WTC11 (cell line): Measurements from ENCODE around the gene MAB21L1. TPM values are rescaled to one million over a fixed set of nuclear protein-coding genes. Genes with fewer than 3 reads are reported as not detected.

Source experiments
- ATAC-seq: fragments of 200-7000 bp; cut with Tn5 transposase; 2 replicates; pipeline ENCODE4 v1.10.0; 2021; ENCODE audit warnings: mild to moderate bottlenecking, moderate library complexity
- CTCF ChIA-PET: fragments of 300-600 bp; sonication (Branson Sonifier 250); formaldehyde crosslinking; loops from one replicate; lab custom pipeline; 2021; ENCODE audit warnings: antibody characterized with exemption; lab: Charles Lee
- POLR2A ChIA-PET: fragments of 350-600 bp; sonication (Branson Sonifier 250); formaldehyde crosslinking; loops from one replicate; lab custom pipeline; 2021; ENCODE audit warnings: antibody characterized with exemption; lab: Charles Lee
- DNase-seq: peaks from one replicate; pipeline ENCODE4 v3.0.0; 2021; ENCODE audit warnings: low spot score
- H3K27ac Mint-ChIP-seq: 2 replicates; pipeline ENCODE4 v1.8.0; 2021; ENCODE audit warnings: mixed read lengths
- H3K27me3 Mint-ChIP-seq: 2 replicates; pipeline ENCODE4 v1.8.0; 2021; ENCODE audit warnings: low read depth, mild to moderate bottlenecking, moderate library complexity, mixed read lengths
- H3K36me3 Mint-ChIP-seq: 2 replicates; pipeline ENCODE4 v1.8.0; 2021; ENCODE audit warnings: mixed read lengths
- H3K4me1 Mint-ChIP-seq: 2 replicates; pipeline ENCODE4 v1.8.0; 2022; ENCODE audit warnings: mixed read lengths
- H3K4me3 Mint-ChIP-seq: 2 replicates; pipeline ENCODE4 v1.8.0; 2021; ENCODE audit warnings: mild to moderate bottlenecking, moderate library complexity, mixed read lengths
- H3K9me3 Mint-ChIP-seq: 2 replicates; pipeline ENCODE4 v1.8.0; 2021; ENCODE audit warnings: mixed read lengths
- AR ChIP-seq: fragments of 250-450 bp; sonication (Bioruptor Pico); IDR thresholded peaks from 2 replicates; pipeline ENCODE4 v1.9.0; 2021; ENCODE audit warnings: mild to moderate bottlenecking
- ATF2 ChIP-seq: sonication (generic); formaldehyde crosslinking; IDR thresholded peaks from 2 replicates; pipeline ENCODE4 v1.8.1; 2022; ENCODE audit warnings: low read depth, missing genetic modification reagents, borderline replicate concordance
- ATF3 ChIP-seq: sonication (generic); formaldehyde crosslinking; conservative IDR thresholded peaks from 2 replicates; pipeline ENCODE4 v1.8.1; 2022; ENCODE audit warnings: mild to moderate bottlenecking, missing genetic modification reagents
- CBFB ChIP-seq: sonication (generic); formaldehyde crosslinking; IDR thresholded peaks from 2 replicates; pipeline ENCODE4 v1.8.1; 2022; ENCODE audit warnings: mild to moderate bottlenecking, low read depth, missing genetic modification reagents
- CTCF ChIP-seq: fragments of 200-600 bp; IDR thresholded peaks from 2 replicates; pipeline ENCODE4 v1.8.0; 2022; ENCODE audit warnings: antibody characterized with exemption
- NR1H2 ChIP-seq: sonication (generic); formaldehyde crosslinking; IDR thresholded peaks from 2 replicates; pipeline ENCODE4 v1.9.0; 2021; ENCODE audit warnings: mild to moderate bottlenecking, moderate library complexity, missing genetic modification reagents
- NR3C1 ChIP-seq: sonication (generic); formaldehyde crosslinking; conservative IDR thresholded peaks from 2 replicates; pipeline ENCODE4 v1.8.1; 2023; ENCODE audit warnings: low read depth, mild to moderate bottlenecking, missing genetic modification reagents
- PREB ChIP-seq: sonication (generic); formaldehyde crosslinking; IDR thresholded peaks from 2 replicates; pipeline ENCODE4 v1.8.1; 2022; ENCODE audit warnings: mild to moderate bottlenecking, missing genetic modification reagents, moderate library complexity, borderline replicate concordance
- PRRX2 ChIP-seq: fragments of 250-450 bp; sonication (Bioruptor Pico); IDR thresholded peaks from 2 replicates; pipeline ENCODE4 v1.8.0; 2021; ENCODE audit warnings: mild to moderate bottlenecking
- RORB ChIP-seq: fragments of 250-450 bp; sonication (Bioruptor Pico); IDR thresholded peaks from 2 replicates; pipeline ENCODE4 v1.9.0; 2021; ENCODE audit warnings: mild to moderate bottlenecking
- SMAD4 ChIP-seq: sonication (generic); formaldehyde crosslinking; IDR thresholded peaks from 2 replicates; pipeline ENCODE4 v1.8.0; 2022; ENCODE audit warnings: mild to moderate bottlenecking, missing genetic modification reagents
- SOX15 ChIP-seq: fragments of 250-450 bp; sonication (Bioruptor Pico); IDR thresholded peaks from 2 replicates; pipeline ENCODE4 v1.9.0; 2021; ENCODE audit warnings: mild to moderate bottlenecking
- SP1 ChIP-seq: sonication (generic); formaldehyde crosslinking; conservative IDR thresholded peaks from 2 replicates; pipeline ENCODE4 v1.8.1; 2022; ENCODE audit warnings: missing genetic modification reagents
- TCF7 ChIP-seq: sonication (generic); formaldehyde crosslinking; IDR thresholded peaks from 2 replicates; pipeline ENCODE4 v1.8.0; 2022; ENCODE audit warnings: mild to moderate bottlenecking, low read depth, missing genetic modification reagents, moderate library complexity
- TEAD1 ChIP-seq: sonication (generic); formaldehyde crosslinking; IDR thresholded peaks from 2 replicates; pipeline ENCODE4 v1.8.0; 2022; ENCODE audit warnings: mild to moderate bottlenecking, missing genetic modification reagents
- USF1 ChIP-seq: sonication (generic); formaldehyde crosslinking; IDR thresholded peaks from 2 replicates; pipeline ENCODE4 v1.8.0; 2022; ENCODE audit warnings: mild to moderate bottlenecking, missing genetic modification reagents
- ZNF219 ChIP-seq: sonication (generic); formaldehyde crosslinking; IDR thresholded peaks from 2 replicates; pipeline ENCODE4 v1.8.0; 2023; ENCODE audit warnings: missing genetic modification reagents, mild to moderate bottlenecking, borderline replicate concordance
- ZNF317 ChIP-seq: sonication (generic); formaldehyde crosslinking; IDR thresholded peaks from 2 replicates; pipeline ENCODE4 v1.8.1; 2023; ENCODE audit warnings: low read depth, mild to moderate bottlenecking, moderate library complexity, missing genetic modification reagents, borderline replicate concordance
- ZNF671 ChIP-seq: fragments of 250-450 bp; sonication (Bioruptor Pico); IDR thresholded peaks from 2 replicates; pipeline ENCODE4 v1.8.0; 2021; ENCODE audit warnings: mild to moderate bottlenecking
- total RNA-seq: library from RNA; stranded (reverse); gene quantifications from 3 replicates; pipeline ENCODE4 v1.2.3, GENCODE V29; 2021

Gene MAB21L1
- total RNA-seq, 1 experiment from 2014 or later = 0.15 TPM

- 0 out of 2 replicates have a peak, but pooled peaks cover 3% of the 10 kb centered on the region for H3K9me3 Mint-ChIP-seq
- no peak overlapping the region for H3K4me3 Mint-ChIP-seq
- TF ChIP-seq SMAD4 (CRISPR knock-in tag) (no peak), ATF3 (CRISPR knock-in tag) (no peak), NR3C1 (CRISPR knock-in tag) (no peak), ZNF317 (CRISPR knock-in tag) (no peak), ZNF671 (CRISPR knock-in tag) (no peak), AR (no peak), SOX15 (CRISPR knock-in tag) (no peak), PREB (CRISPR knock-in tag) (no peak)
- TF ChIP-seq, all 79 proteins: peak for 0
- H3K36me3 Mint-ChIP-seq = no peaks in the 10 kb centered on the region
- CTCF ChIA-PET = no interaction called here
- H3K27ac Mint-ChIP-seq = no peak overlapping the region
- H3K27me3 Mint-ChIP-seq = no peaks in the 10 kb centered on the region
- no peaks in the 10 kb centered on the region for H3K4me1 Mint-ChIP-seq
- POLR2A ChIA-PET = no interaction called here
- DNase-seq = no peak
- ATAC-seq = no peak
Observed at GRCh38 chr13:35449821-35450220, 26.7 kb downstream of the MAB21L1 start.

- POLR2A ChIA-PET = no interaction called here
- Mint-ChIP-seq H3K36me3 (no peaks in the 10 kb centered on the region), H3K9me3 (0 out of 2 replicates have a peak, but pooled peaks cover 3% of the 10 kb centered on the region), H3K27ac (no peak overlapping the region), H3K4me1 (no peaks in the 10 kb centered on the region), H3K27me3 (no peaks in the 10 kb centered on the region), H3K4me3 (no peak overlapping the region)
- ATAC-seq (no peak), DNase-seq (no peak)
- CTCF ChIA-PET = no interaction called here
- TF ChIP-seq ZNF219 (CRISPR knock-in tag) (no peak), NR1H2 (CRISPR knock-in tag) (no peak), PRRX2 (no peak), CBFB (no peak), ATF2 (CRISPR knock-in tag) (no peak), SP1 (CRISPR knock-in tag) (no peak), SOX15 (CRISPR knock-in tag) (no peak), TCF7 (CRISPR knock-in tag) (no peak), TEAD1 (CRISPR knock-in tag) (no peak), CTCF (no peak), USF1 (CRISPR knock-in tag) (no peak), RORB (no peak)
- TF ChIP-seq, all 79 proteins: peak for 0
Observed at GRCh38 chr13:35448465-35448864, 28.0 kb downstream of the MAB21L1 start.
